ENCODE measurements around the gene SRSF8. TPM values are rescaled to one million over a fixed set of nuclear protein-coding genes. Genes with fewer than 3 reads are reported as not detected.

The SRSF8 gene
- total RNA-seq, 2 donors from 2014 or later, result 16.3 to 20.1 TPM

- H3K27ac Mint-ChIP-seq, result no peak overlapping the region
Observed at GRCh38 chr11:95076981-95077380, 10.3 kb downstream of the SRSF8 start.

GRCh38 chr11:95078526-95078925 is 11.8 kb downstream of the SRSF8 start:
- Mint-ChIP-seq H3K4me3 (no peak overlapping the region), H3K4me1 (peaks cover 9% of the 10 kb centered on the region), H3K27me3 (ENCODE audit: insufficient read depth) (peaks cover 8% of the 10 kb centered on the region), H3K27ac (no peak overlapping the region), H3K36me3 (ENCODE audit: low read depth) (no peaks in the 10 kb centered on the region), H3K9me3 (no peaks in the 10 kb centered on the region)
- TF ChIP-seq CTCF (conservative IDR thresholded peaks at IDR 0.05), result no peak
- H3K4me3 ChIP-seq (ENCODE audit: low read length), result no peak overlapping the region
- H3K9me3 ChIP-seq (ENCODE audit: control insufficient read depth, low read length), result no peaks in the 10 kb centered on the region
- H3K27me3 ChIP-seq (ENCODE audit: control insufficient read depth, insufficient read depth, low read length, poor library complexity, severe bottlenecking), result no peaks in the 10 kb centered on the region
- no peak overlapping the region for H3K9ac ChIP-seq (ENCODE audit: extremely low read depth, low read length, poor library complexity, severe bottlenecking)
- H3K36me3 ChIP-seq (ENCODE audit: control insufficient read depth, insufficient read depth, low read length), result no peaks in the 10 kb centered on the region
- no peaks in the 10 kb centered on the region for H3K4me1 ChIP-seq (ENCODE audit: control insufficient read depth, insufficient read depth, low read length)
- DNase-seq, result no peak
- 97 to 100% methylated on average over 1 of the region's 1 CpG for WGBS, 2 experiments (ENCODE audit: insufficient coverage in 1 of 2, insufficient read length in 1 of 2)
- no peak overlapping the region for H3K27ac ChIP-seq (ENCODE audit: low read depth, low read length)

More at GRCh38 chr11:95076981-95077380, 10.3 kb downstream of the SRSF8 start:
- Histone ChIP-seq H3K4me1 (ENCODE audit: control insufficient read depth, insufficient read depth, low read length) (no peaks in the 10 kb centered on the region), H3K27ac (ENCODE audit: low read depth, low read length) (no peak overlapping the region), H3K9me3 (ENCODE audit: control insufficient read depth, low read length) (no peaks in the 10 kb centered on the region), H3K9ac (ENCODE audit: extremely low read depth, low read length, poor library complexity, severe bottlenecking) (no peak overlapping the region), H3K27me3 (ENCODE audit: control insufficient read depth, insufficient read depth, low read length, poor library complexity, severe bottlenecking) (no peaks in the 10 kb centered on the region), H3K4me3 (ENCODE audit: low read length) (no peak overlapping the region), H3K36me3 (ENCODE audit: control insufficient read depth, insufficient read depth, low read length) (no peaks in the 10 kb centered on the region)
- peaks cover 8% of the 10 kb centered on the region for H3K27me3 Mint-ChIP-seq (ENCODE audit: insufficient read depth)
- no peak for TF ChIP-seq CTCF (conservative IDR thresholded peaks at IDR 0.05)
- peaks cover 9% of the 10 kb centered on the region for H3K4me1 Mint-ChIP-seq
- H3K4me3 Mint-ChIP-seq, result no peak overlapping the region
- no peaks in the 10 kb centered on the region for H3K9me3 Mint-ChIP-seq
- peak; percentile 23 for DNase-seq
- no peaks in the 10 kb centered on the region for H3K36me3 Mint-ChIP-seq (ENCODE audit: low read depth)

GRCh38 chr11:95081010-95081409 is 14.3 kb downstream of the SRSF8 start:
- Histone ChIP-seq H3K27me3 (ENCODE audit: control insufficient read depth, insufficient read depth, low read length, poor library complexity, severe bottlenecking) (no peaks in the 10 kb centered on the region), H3K9ac (ENCODE audit: extremely low read depth, low read length, poor library complexity, severe bottlenecking) (no peak overlapping the region), H3K36me3 (ENCODE audit: control insufficient read depth, insufficient read depth, low read length) (no peaks in the 10 kb centered on the region), H3K27ac (ENCODE audit: low read depth, low read length) (no peak overlapping the region), H3K9me3 (ENCODE audit: control insufficient read depth, low read length) (no peaks in the 10 kb centered on the region), H3K4me1 (ENCODE audit: control insufficient read depth, insufficient read depth, low read length) (no peaks in the 10 kb centered on the region), H3K4me3 (ENCODE audit: low read length) (no peak overlapping the region)
- Mint-ChIP-seq H3K27ac (no peak overlapping the region), H3K27me3 (ENCODE audit: insufficient read depth) (peaks cover 14% of the 10 kb centered on the region), H3K4me3 (no peak overlapping the region), H3K4me1 (peaks cover 9% of the 10 kb centered on the region), H3K9me3 (no peaks in the 10 kb centered on the region), H3K36me3 (ENCODE audit: low read depth) (no peaks in the 10 kb centered on the region)
- no peak for DNase-seq
- WGBS, 2 experiments (ENCODE audit: insufficient coverage in 1 of 2, insufficient read length in 1 of 2), result 79 to 95% methylated on average over 2 to 5 of the region's 5 CpGs
- TF ChIP-seq CTCF (conservative IDR thresholded peaks at IDR 0.05), result no peak
